ENCODE results near the gene UBE2O.

Gene UBE2O

GRCh38 chr17:76461765-76462555 lies 9.0 kb upstream of the UBE2O start:
- ATAC-seq (no peak), DNase-seq (ENCODE audit: low spot score in 2 of 2) (no peak)
- no peak overlapping the region for H3K4me3 Mint-ChIP-seq
- no peaks in the 10 kb centered on the region for H3K9me3 Mint-ChIP-seq
- peaks cover 8% of the 10 kb centered on the region for H3K4me1 Mint-ChIP-seq
- peaks cover 13% of the 10 kb centered on the region for H3K36me3 Mint-ChIP-seq
- H3K27ac Mint-ChIP-seq = no peak overlapping the region

- no peak for ATAC-seq
- Mint-ChIP-seq H3K36me3 (no peaks in the 10 kb centered on the region), H3K4me1 (no peaks in the 10 kb centered on the region), H3K4me3 (no peak overlapping the region), H3K27ac (no peak overlapping the region), H3K9me3 (no peaks in the 10 kb centered on the region)
- no peak for DNase-seq (ENCODE audit: low spot score in 2 of 2)
Measured at GRCh38 chr17:76459674-76460073, 6.7 kb upstream of the UBE2O start.

- Mint-ChIP-seq H3K4me1 (no peaks in the 10 kb centered on the region), H3K36me3 (no peaks in the 10 kb centered on the region), H3K27ac (no peak overlapping the region), H3K4me3 (no peak overlapping the region), H3K9me3 (no peaks in the 10 kb centered on the region)
- DNase-seq (ENCODE audit: low spot score in 2 of 2) (no peak), ATAC-seq (peak; percentile 44)
Measured at GRCh38 chr17:76458580-76459490, 5.9 kb upstream of the UBE2O start.

GRCh38 chr17:76453431-76453743 lies 435 bp upstream of the UBE2O start:
- Mint-ChIP-seq H3K36me3 (no peaks in the 10 kb centered on the region), H3K4me3 (peak overlapping the region; percentile 81), H3K27ac (peak overlapping the region; percentile 80), H3K9me3 (no peaks in the 10 kb centered on the region), H3K4me1 (peaks cover 37% of the 10 kb centered on the region)
- ATAC-seq (no peak), DNase-seq (ENCODE audit: low spot score in 2 of 2) (no peak)

- H3K27ac Mint-ChIP-seq = no peak overlapping the region
- H3K36me3 Mint-ChIP-seq = no peaks in the 10 kb centered on the region
- peaks cover 49% of the 10 kb centered on the region for H3K4me1 Mint-ChIP-seq
- no peaks in the 10 kb centered on the region for H3K9me3 Mint-ChIP-seq
- peak overlapping the region; percentile 81 for H3K4me3 Mint-ChIP-seq
- peak; percentile 51 for ATAC-seq
- DNase-seq (ENCODE audit: low spot score in 2 of 2) = no peak
Measured at GRCh38 chr17:76452127-76452659, 759 bp downstream of the UBE2O start.

- Mint-ChIP-seq H3K4me1 (peaks cover 56% of the 10 kb centered on the region), H3K9me3 (no peaks in the 10 kb centered on the region), H3K27ac (no peak overlapping the region), H3K36me3 (no peaks in the 10 kb centered on the region), H3K4me3 (peak overlapping the region; percentile 81)
- DNase-seq (ENCODE audit: low spot score in 2 of 2) (no peak), ATAC-seq (no peak)
Measured at GRCh38 chr17:76451506-76451905, 1.4 kb downstream of the UBE2O start.

GRCh38 chr17:76449126-76449525 lies 3.8 kb downstream of the UBE2O start:
- DNase-seq (ENCODE audit: low spot score in 2 of 2) (no peak), ATAC-seq (no peak)
- Mint-ChIP-seq H3K9me3 (no peaks in the 10 kb centered on the region), H3K27ac (no peak overlapping the region), H3K4me3 (no peak overlapping the region), H3K4me1 (peaks cover 80% of the 10 kb centered on the region), H3K36me3 (no peaks in the 10 kb centered on the region)

GRCh38 chr17:76447931-76448652 lies 4.9 kb downstream of the UBE2O start:
- H3K27ac Mint-ChIP-seq = peak overlapping the region; percentile 69
- peak; percentile 67 for ATAC-seq

GRCh38 chr17:76446449-76447231 lies 6.3 kb downstream of the UBE2O start:
- H3K4me1 Mint-ChIP-seq = peaks cover 90% of the 10 kb centered on the region
- H3K4me3 Mint-ChIP-seq = peak overlapping the region; percentile 19
- DNase-seq (ENCODE audit: low spot score in 2 of 2) = no peak
- no peaks in the 10 kb centered on the region for H3K9me3 Mint-ChIP-seq
- peak; percentile 84 for ATAC-seq
- peak overlapping the region; percentile 7 for H3K27ac Mint-ChIP-seq
- H3K36me3 Mint-ChIP-seq = no peaks in the 10 kb centered on the region

More at GRCh38 chr17:76447931-76448652, 4.9 kb downstream of the UBE2O start:
- Mint-ChIP-seq H3K4me1 (peaks cover 85% of the 10 kb centered on the region), H3K4me3 (peak overlapping the region; percentile 6), H3K9me3 (no peaks in the 10 kb centered on the region), H3K36me3 (no peaks in the 10 kb centered on the region)
- no peak for DNase-seq (ENCODE audit: low spot score in 2 of 2)

GRCh38 chr17:76445697-76446448 lies 7.1 kb downstream of the UBE2O start:
- Mint-ChIP-seq H3K9me3 (no peaks in the 10 kb centered on the region), H3K27ac (peak overlapping the region; percentile 7), H3K4me1 (peaks cover 92% of the 10 kb centered on the region), H3K36me3 (no peaks in the 10 kb centered on the region), H3K4me3 (peak overlapping the region; percentile 19)
- ATAC-seq (no peak), DNase-seq (ENCODE audit: low spot score in 2 of 2) (no peak)

GRCh38 chr17:76444518-76445311 lies 8.2 kb downstream of the UBE2O start:
- peaks cover 86% of the 10 kb centered on the region for H3K4me1 Mint-ChIP-seq
- DNase-seq (ENCODE audit: low spot score in 2 of 2) (no peak), ATAC-seq (peak; percentile 55)
- H3K36me3 Mint-ChIP-seq = no peaks in the 10 kb centered on the region
- H3K4me3 Mint-ChIP-seq = no peak overlapping the region
- H3K9me3 Mint-ChIP-seq = no peaks in the 10 kb centered on the region
- H3K27ac Mint-ChIP-seq = peak overlapping the region; percentile 7

- DNase-seq (ENCODE audit: low spot score in 2 of 2) = no peak
- H3K9me3 Mint-ChIP-seq = no peaks in the 10 kb centered on the region
- H3K4me3 Mint-ChIP-seq = no peak overlapping the region
- H3K27ac Mint-ChIP-seq = peak overlapping the region; percentile 80
- peaks cover 86% of the 10 kb centered on the region for H3K4me1 Mint-ChIP-seq
- no peak for ATAC-seq
- H3K36me3 Mint-ChIP-seq = no peaks in the 10 kb centered on the region
Measured at GRCh38 chr17:76442341-76443338, 10.3 kb downstream of the UBE2O start.
